ELF-1 (cell line): Measurements from ENCODE around the gene NPPB.

Experiments
- DNase-seq: peaks from one replicate; pipeline ENCODE4 v3.0.0-alpha.2; 2016; ENCODE audit warnings: low read depth, low spot score

NPPB gene

GRCh38 chr1:11881749-11882441 lies 23.1 kb upstream of the NPPB start:
- no peak for DNase-seq

DNA sequence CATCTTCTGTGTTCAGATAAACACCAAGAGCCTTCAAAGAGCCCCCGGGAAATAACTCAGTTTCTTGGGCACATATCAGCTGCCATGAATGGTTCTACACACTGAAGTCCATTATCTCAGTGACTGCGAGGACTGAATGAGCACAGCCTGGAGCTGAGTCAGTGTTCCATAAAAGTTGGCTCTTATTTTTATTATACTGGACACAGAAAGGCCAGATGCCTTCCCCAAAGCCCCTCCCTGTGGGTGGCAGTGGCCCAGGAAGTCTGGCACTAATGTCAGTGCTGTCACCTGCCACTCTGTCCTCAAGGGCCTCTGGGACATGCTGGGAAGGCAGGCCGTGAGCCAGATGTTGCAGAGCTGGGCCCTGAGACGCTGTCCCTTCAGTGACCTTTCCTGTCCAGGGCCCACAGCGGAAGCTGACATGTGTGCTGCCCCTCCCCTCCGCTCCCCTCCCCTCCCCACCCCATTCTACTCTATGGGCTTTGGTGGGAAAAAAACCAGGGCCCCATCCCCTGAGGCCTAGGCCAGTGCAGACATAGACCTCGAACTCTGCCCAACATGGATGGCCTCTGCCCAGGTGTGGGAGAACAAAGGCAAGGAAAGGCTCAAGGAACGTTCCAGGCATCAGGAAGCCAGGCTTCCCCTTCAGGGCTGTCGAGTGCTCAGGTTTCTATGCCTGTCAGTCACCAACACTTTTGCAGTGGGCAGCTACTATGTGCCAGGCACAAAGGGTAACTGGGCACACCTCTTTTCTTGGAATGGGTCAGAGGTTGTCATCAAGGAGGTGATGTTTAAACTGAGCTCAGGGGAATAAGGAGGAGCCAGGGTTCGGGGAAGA lies 22.4 kb upstream of the NPPB start:
- DNase-seq, result no peak

DNA sequence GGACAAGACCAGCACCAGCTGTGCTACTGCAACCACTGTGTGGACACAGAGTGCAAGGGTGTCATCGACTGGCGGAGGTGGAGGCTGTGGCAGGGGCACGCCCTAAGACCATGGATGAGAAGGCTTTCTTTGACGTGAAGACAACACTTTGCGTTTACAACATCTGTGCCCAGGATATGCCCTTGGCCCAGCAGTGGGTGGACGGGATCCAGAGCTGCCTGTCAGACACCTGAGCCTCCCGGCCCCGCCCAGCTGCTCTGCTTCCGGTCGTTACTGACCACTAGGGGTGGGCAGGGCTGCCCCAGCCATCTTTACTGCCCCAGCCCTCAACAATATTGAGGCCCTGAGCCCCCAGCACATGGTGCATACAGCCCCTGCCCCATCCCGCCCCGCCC lies 21.4 kb upstream of the NPPB start:
- no peak for DNase-seq

DNA sequence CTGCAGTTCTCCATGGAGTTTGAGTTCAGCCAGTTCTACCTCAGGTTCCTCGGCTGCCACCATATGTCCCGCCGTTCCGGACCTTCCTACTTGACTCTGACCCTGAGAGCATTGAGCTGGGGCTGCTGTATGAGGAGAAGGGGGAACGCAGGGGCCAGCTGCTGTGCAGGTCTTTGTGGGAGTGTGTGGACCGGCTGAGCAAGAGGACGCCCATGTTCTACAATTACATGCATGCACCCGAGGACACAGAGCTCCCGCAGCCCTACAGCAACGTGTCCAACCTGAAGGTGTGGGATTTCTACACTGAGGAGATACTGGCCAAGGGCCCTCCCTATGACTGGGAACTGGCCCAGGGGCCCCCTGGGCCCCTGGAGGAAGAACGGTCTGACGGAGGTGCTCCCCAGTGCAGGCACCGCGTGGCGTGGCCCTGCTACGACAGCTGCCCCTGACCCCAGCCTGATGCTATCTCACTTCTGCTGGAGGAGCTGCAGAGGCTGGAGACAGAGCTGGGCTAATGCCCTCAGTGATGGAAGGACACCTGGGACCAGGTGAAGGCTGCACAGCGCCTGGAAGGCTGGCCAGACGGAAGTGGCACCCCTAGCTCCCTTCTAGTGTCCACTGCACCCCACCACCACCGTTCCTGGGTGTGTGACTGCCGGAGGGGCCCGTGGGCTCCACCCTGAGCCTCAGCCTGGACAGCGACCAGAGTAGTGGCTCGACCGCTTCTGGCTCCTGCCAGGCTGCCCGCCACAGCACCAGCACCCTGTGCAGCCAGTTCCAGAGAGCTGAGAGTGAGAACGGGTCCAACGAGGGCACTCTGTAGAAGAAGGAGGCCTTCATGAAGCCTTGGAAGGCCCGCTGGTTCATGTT lies 20.8 kb upstream of the NPPB start:
- no peak for DNase-seq

DNA sequence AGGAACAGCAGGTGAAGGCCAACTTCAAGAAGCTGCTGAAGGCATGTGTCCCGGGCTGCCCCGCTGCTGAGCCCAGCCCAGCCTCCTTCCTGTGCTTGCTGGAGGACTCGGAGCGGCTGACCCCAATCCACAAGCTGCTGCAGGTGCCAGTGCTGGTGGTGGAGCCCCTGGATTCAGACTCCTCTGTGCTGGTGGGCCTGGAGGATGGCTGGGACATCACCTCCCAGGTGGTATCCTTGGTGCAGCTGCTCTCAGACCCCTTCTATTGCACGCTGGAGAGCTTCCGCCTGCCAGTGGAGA lies 20.1 kb upstream of the NPPB start:
- DNase-seq, result no peak

GRCh38 chr1:11878081-11878890 lies 19.5 kb upstream of the NPPB start:
- no peak for DNase-seq

DNA sequence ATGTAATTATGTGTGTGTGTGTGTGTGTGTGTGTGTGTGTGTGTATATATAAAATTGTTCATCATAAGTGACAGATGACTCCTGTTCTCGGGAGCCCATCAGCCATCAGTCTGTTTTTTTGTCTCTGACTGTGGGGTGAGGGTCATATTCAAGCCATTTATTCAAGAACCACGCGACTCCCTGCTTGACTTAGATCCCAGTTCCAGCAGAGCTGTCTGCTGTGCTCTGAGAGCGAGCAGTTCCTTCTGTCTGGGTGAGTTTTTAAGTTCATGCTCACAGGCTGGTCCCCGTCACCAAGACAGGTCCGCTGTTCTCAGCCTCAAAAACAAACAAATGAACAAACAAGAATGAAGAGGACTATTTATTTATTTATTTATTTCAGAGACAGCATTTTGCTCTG lies 18.3 kb upstream of the NPPB start:
- no peak for DNase-seq

DNA sequence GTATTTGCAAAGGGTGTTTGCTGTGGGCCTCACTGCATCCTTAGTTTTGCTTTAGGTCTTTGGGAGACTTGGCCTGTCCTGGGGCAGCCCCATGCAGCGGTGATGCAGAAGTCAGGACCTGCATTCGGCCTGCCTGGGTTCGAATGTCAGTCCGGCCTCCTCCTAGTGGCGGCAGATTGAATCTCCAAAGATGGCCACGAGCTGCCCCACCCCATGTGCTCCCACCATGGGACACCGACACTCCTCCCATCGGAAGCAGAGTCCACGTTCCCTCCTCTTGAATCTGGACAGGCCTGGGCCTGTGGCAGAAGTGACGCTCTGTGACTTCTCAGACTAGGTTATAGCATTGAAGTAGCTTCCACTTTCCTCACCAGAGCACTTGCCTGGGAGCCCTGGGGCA lies 16.3 kb upstream of the NPPB start:
- DNase-seq, result no peak

DNA sequence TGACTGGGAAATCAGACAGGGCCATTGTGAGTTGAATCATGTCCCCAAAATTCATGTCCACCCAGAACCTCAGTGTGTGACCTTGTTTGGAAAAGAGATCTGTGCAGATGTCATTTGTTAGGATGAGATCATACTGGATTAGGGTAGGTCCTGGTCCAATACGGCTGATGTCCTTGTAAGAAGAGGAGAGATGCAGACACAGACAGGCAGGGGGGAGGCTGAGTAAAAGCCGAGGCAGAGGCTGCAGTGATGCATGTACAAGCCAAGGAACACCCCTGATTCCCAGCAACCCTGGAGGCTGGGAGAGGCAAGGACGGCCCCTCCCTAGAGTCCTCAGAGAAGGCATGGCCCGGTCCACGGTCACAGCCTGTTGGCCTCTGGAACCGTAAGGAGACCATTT lies 15.9 kb upstream of the NPPB start:
- no peak for DNase-seq

DNA sequence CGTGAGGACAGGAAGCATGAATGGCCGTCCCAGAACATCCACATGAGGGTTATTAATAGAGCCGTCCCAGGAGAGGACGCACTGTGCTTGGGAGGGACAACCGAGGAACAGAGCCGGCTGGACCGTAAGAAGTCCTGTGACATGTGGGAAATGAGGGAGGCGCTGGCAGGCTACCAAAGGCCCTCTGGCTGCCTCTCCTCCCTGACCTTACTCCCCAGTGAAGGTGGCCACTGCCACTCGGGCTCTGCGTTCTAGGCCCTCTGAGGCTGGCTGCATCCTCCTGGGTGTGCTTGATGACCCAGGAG lies 15.5 kb upstream of the NPPB start:
- no peak for DNase-seq

DNA sequence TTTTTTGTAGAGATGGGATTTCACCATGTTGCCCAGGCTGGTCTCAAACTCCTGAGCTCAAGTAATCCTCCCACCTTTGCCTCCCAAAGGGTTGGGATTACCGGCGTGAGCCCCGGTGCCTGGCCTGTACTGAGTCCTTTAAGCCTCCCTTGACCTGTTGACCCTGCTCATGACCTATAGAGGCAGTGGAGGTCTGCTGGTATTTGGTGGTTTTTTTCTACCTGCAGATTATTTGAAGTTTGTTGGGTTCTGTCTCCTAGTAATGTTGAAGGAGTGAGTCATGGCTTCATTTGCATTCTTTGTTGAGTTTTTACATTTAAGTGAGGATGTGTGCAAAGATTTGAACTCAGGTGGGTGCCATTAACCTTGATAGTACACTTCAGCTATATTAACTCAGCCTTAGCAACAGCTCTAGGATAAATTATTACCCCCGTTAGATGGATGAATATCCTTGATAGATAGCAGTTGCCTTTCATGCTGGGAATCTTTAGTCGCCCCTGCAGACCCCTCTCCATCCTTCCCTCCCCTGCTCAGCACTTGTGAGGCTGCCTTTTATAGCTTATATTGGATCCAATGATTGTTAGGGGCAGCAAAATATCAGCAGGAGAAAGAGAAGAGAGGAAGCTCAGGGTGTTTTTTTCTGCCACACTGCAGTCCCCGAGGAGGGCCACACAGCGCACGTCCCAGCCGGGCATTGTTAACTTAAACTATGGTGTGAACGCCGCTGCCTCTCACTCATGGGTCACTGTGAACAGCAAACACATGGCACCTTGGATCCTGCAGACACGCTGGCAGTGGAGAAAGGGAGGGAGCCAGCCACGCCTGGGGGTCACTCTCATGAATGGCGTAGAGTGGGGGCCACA lies 14.9 kb upstream of the NPPB start:
- DNase-seq, result no peak

DNA sequence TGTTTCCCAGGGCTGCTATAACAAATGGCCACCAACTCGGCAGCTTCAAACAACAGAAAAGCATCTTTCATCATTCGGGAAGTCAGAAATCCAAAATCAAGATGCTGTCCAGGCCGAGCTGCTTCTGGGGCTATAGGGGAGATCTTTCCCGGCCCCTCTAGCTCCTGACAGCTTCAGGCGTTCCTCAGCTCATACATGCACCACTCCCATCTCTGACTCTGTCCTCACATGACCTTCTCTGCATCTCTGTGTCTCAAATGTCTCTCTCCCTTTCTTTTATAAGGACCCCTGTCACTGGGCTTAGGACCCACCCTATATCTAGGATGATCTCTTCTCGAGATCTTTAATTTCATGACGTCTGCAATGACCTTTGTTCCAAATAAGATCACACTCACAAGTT lies 13.8 kb upstream of the NPPB start:
- no peak for DNase-seq

DNA sequence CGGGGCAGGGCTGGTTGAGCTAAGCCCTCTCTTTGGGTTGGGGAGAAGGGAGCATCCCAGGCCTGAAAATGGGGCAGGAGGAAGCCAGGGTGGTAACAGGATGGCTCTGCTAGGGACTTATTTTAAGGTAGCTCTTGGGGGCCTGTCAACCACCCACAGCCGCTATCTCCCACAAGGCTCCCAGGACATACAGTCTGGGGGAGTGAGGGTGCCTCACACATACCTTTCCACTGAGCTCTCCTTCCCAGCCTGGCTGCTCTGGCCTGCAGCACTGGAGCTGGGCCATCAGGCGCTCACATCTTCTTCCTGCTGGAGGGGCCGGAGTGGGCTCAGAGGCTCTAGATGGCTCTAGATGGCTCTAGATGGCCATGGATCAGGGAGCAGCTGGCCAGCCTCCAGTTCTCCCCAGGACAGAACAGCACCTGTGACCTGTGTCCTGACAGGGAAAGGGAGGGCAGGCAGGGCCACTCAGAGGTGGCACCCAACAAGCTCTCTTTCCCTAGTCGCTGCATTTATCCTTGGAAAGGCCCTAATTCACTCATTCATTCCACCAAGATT lies 11.0 kb upstream of the NPPB start:
- DNase-seq, result no peak

DNA sequence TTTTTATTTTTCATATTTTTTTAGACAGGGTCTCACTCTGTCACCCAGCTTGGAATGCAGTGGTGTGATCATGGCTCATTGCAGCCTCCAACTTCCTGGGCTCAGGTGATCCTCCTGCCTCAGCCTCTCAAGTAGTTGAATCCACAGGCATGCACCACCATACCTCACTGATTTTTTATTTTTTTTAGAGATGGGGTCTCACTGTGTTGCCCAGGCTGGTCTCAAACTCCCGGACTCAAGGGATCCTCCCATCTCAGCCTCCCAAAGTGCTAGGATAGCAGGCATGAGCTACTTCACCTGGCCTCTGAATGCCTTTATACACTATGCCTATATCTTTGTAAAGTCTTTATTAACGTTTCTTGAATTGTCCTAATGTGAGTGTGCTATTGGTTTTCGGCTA lies 10.4 kb upstream of the NPPB start:
- DNase-seq, result no peak

DNA sequence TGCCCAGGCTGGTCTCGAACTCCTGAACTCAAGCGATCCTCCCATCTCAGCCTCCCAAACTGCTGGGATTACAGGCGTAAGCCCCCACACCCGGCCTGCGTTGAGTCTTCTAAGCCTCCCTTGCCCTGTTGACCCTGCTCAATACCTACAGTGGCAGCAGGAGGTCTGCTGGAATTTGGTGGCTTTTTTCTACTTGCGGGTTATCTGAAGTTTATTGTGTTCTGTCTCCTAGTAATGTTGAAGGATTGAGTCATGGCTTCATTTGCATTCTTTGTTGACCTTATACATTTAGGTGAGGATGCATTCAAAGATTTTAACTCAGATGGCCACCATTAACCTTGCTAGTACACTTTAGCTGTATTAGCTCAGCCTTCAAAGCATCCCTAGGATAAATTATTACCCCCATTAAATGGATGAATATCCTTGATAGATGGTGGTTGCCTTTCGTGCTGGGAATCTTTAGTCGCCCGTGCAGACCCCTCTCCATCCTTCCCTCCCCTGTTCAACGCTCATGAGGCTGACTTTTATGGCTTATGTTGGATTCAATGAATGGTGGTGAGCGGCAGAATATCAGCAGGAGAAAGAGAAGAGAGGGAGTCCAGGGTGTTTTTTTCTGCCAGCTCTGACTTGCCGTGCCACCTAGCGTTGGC lies 9.7 kb upstream of the NPPB start:
- DNase-seq, result no peak

DNA sequence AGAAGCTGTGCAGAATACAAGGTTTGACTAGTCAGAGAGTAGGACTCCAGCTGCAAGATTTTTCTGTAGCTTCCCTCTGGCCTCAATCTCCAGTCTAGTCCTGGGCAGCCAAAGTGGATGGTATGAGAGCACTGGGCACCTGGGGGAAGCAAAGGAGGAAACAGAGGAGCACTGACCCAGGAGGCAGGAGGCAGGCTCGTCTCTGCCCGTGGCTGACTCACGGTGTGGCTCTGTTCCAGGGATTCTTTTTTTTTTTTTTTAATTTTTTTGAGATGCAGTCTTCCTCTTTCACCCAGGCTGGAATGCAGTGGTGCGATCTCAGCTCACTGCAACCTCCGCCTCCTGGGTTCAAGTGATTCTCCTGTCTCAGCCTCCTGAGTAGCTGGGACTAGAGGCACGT lies 4.1 kb upstream of the NPPB start:
- DNase-seq, result no peak

- DNase-seq, result no peak
Measured at GRCh38 chr1:11860587-11860986, 1.8 kb upstream of the NPPB start.

GRCh38 chr1:11860083-11860482 lies 1.3 kb upstream of the NPPB start:
- no peak for DNase-seq

GRCh38 chr1:11858968-11859871 lies 475 bp upstream of the NPPB start:
- DNase-seq, result peak; percentile 83
